Testis (tissue), 2 donors: Measurements from ENCODE around the gene RCAN3.
"Not testable (repeated sequence)": the region's sequence is repeated elsewhere in the genome, so short reads cannot be mapped to it uniquely, and the experiment has no call there.

Experiments used
- CTCF ChIP-seq, 3 experiments: fragments of 450-650 bp in 2 of 3; fragments of 200-600 bp in 1 of 3; sonication (generic) in 1 of 3; IDR thresholded peaks; one replicate each; pipeline ENCODE4 v1.5.1; 2016 to 2019; ENCODE audit warnings: antibody characterized with exemption in 3 of 3, mild to moderate bottlenecking in 2 of 3, moderate library complexity in 1 of 3
- POLR2A ChIP-seq: fragments of 450-650 bp; IDR thresholded peaks from one replicate; pipeline ENCODE4 v1.6.1; 2017; ENCODE audit warnings: antibody characterized with exemption, mild to moderate bottlenecking, moderate library complexity

- TF ChIP-seq CTCF (IDR thresholded peaks at IDR 0.05); POLR2A: not testable (repeated sequence)
Observed at GRCh38 chr1:24529292-24529691, 26.7 kb downstream of the RCAN3 start.
